Ramos (cell line): Measurements from ENCODE around the gene EFCAB11.

Experiments
- in situ Hi-C: fragments of 300-500 bp; cut with MboI; formaldehyde crosslinking; loops from one replicate; pipeline ENCODE4 v1.14.3; 2022; ENCODE audit warnings: low sequenced_read_pairs; ENCODE audit not compliant: unreplicated experiment

The EFCAB11 gene

GRCh38 chr14:89954070-89955021 lies at the start of gene EFCAB11:
Gene EFCAB11 (minus strand): TSS chr14:89954730. CDS start chr14:89954660, 70 bp downstream.
- in situ Hi-C loops, result no loop called here

GRCh38 chr14:90003526-90004307 lies 49.2 kb upstream of the EFCAB11 start:
- in situ Hi-C loops, result no loop called here

DNA sequence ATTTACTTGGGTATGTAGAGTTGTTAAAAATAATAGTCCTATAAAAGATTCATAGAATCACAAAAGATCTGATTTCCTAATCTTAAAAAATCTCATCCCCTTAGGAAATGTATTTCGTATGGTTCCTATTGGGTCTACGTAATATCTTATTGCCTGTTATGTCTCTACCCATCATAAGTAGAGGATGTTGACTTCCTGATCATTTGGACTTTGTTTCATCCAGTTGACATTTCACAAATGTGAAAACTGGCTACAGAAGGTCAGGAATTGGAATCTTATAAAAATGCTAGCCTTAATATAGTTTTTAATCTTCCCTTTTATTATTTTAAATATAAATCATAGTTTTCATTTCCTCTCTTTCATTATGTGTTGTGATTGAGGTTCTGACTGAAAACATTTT lies 46.4 kb upstream of the EFCAB11 start:
- in situ Hi-C loops, result no loop called here

DNA sequence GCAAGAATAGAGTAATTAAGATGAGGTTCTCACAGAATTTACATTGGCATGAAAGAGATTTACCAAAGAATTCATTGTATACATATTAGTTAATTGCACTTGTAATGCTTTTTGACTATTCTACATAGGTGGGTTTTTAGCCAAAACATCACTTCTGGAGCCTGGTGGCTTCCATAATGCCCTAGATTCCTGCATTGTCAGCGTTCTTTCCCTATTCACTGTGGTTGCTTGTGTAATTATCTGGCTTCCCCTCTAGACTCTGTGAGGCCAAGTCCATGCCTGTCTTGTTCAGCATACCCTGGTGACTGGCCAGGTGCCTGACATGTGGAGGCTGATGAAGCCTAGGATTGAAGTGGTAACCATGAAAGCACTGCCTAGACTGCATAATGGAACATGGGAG lies 42.4 kb upstream of the EFCAB11 start:
- in situ Hi-C loops, result no loop called here

- in situ Hi-C loops, result no loop called here
Measured at GRCh38 chr14:89992273-89992672, 37.7 kb upstream of the EFCAB11 start.

- in situ Hi-C loops, result no loop called here
Measured at GRCh38 chr14:89990623-89991275, 36.2 kb upstream of the EFCAB11 start.

GRCh38 chr14:89990218-89990617 lies 35.7 kb upstream of the EFCAB11 start:
- in situ Hi-C loops, result no loop called here

GRCh38 chr14:89988787-89989186 lies 34.3 kb upstream of the EFCAB11 start:
- in situ Hi-C loops, result no loop called here

- in situ Hi-C loops, result no loop called here
Measured at GRCh38 chr14:89987161-89987475, 32.6 kb upstream of the EFCAB11 start.

- in situ Hi-C loops, result no loop called here
Measured at GRCh38 chr14:89986462-89987160, 32.1 kb upstream of the EFCAB11 start.

DNA sequence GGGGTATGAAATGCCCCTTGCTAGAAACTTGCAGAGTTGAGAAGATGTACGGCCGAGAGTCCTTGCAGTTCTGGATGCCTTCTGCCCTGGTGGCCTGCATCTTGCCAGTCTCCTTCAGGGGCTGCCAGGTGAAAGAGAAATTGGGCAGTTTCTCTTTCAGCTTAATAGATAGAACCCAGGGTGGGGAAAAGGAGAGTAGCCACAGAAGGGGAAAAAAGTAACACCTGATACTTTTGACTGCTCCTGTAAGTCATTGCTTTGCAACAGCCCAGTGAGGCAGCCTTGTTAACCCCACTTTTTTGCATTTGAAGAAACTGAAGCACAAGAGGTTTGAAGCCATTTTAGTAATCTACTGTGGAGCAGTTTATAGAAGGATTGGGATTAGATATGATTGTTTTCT lies 28.8 kb upstream of the EFCAB11 start:
- in situ Hi-C loops, result no loop called here

DNA sequence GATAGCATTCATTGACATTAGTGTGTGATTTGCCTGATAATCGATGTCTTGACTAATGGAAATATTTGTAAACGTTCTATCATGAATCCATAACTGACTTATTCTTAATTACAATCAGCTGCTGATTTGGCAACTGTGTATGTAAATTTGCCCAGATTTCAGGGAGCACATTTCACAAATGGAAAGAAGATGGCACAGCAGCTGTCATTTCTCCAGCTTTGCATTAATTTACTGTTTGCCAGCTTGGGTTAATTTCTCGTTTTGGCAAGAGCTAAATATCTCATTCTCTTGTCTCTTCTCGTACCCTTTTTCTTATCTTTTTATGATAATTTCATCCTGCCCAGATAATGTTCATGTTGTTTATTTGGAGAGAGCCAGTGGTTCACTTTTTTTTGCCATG lies 24.1 kb upstream of the EFCAB11 start:
- in situ Hi-C loops, result no loop called here

- in situ Hi-C loops, result no loop called here
Measured at GRCh38 chr14:89977668-89978067, 23.1 kb upstream of the EFCAB11 start.

GRCh38 chr14:89973234-89973823 lies 18.8 kb upstream of the EFCAB11 start:
- in situ Hi-C loops, result no loop called here

- in situ Hi-C loops, result no loop called here
Measured at GRCh38 chr14:89965839-89966238, 11.3 kb upstream of the EFCAB11 start.

- in situ Hi-C loops, result no loop called here
Measured at GRCh38 chr14:89963288-89963978, 8.9 kb upstream of the EFCAB11 start.

DNA sequence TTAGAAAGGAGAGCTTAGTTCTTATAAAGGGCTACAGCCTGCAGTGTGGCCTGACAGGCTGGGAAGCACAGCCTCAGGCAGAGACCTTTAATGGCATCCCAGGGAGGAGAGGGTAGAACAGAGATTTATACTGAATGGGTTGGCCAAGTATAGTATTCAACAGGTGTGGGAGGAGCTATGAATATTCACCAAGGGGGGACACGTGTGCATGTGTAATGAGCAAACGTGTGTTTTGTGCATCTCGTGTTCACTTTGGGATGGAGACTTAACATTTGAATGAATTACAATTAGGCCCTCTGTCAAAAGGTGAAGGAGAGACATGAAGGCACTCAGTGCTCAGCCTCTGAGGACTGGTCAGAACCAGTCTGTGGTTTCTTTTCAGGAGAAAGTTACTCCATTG lies 6.4 kb upstream of the EFCAB11 start:
- in situ Hi-C loops, result no loop called here

DNA sequence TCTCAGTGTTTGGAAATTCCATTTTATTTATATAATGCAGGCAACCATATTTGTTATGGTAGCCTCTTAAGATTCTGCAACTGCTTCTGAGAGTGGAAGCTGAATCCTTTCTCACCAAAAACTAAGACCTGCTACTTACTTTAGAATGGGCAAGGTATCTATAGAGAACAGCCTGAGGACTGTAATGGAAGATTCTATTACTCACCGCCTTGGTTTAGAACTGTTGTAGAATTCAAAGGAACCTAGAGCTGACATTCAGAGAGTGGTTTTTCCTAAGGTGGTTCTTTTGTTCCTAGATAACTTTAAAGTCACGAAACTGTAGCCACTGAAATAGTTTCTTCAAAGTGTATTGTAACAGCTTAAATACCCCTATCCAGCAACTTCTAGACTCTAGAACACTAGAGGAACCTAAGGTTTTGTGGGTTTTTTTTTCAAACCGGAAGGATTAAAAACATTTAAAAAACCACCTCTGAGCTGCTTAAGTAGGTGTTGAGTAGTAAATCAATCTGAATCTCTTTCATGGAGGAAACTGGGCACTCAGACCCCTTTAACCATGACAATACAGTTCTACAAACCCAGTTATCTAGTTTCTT lies 5.4 kb upstream of the EFCAB11 start:
- in situ Hi-C loops, result no loop called here

DNA sequence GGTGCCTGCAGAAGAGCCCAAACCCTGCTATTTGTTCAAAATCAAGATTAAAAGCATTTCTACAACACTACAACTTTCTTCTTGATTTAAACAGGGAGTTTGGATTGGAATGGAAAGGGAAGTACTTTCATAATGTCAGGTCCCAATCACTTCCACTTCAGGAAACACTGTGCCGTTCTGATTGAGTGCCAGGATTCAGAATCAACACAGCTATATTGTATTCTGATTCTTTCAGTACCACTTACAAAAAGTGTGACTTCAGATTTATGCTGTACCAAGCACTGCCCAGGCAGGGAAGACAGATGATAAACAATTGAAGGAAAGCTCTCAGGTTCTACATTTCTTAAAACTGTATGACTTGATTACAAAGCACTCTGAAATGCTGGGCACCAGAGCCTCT lies 4.4 kb upstream of the EFCAB11 start:
- in situ Hi-C loops, result no loop called here
